Stimulated activated CD4-positive, alpha-beta T cell treated with anti-CD3 and anti-CD28 coated beads, Interleukin-15, amount 100 ng/mL, for 1 hour (primary cell): Measurements from ENCODE around the gene TTLL11.

Experiments used
- DNase-seq, 2 donors: peaks; one replicate each; pipeline ENCODE4 v3.0.0-alpha.2; 2020; ENCODE audit warnings: low read depth in 1 of 2, low spot score in 1 of 2

Gene TTLL11

GRCh38 chr9:121861501-121862180, 231.5 kb downstream of the TTLL11 start:
- DNase-seq, result no peak

GRCh38 chr9:121860744-121861143, 232.4 kb downstream of the TTLL11 start:
- DNase-seq, result no peak

GRCh38 chr9:121860213-121860612, 232.9 kb downstream of the TTLL11 start:
- no peak for DNase-seq

GRCh38 chr9:121859646-121860045, 233.5 kb downstream of the TTLL11 start:
- no peak for DNase-seq

GRCh38 chr9:121858788-121859187, 234.3 kb downstream of the TTLL11 start:
- no peak for DNase-seq

GRCh38 chr9:121857928-121858327, 235.2 kb downstream of the TTLL11 start:
- DNase-seq, result no peak

GRCh38 chr9:121855476-121855875, 237.6 kb downstream of the TTLL11 start:
- no peak for DNase-seq

DNA sequence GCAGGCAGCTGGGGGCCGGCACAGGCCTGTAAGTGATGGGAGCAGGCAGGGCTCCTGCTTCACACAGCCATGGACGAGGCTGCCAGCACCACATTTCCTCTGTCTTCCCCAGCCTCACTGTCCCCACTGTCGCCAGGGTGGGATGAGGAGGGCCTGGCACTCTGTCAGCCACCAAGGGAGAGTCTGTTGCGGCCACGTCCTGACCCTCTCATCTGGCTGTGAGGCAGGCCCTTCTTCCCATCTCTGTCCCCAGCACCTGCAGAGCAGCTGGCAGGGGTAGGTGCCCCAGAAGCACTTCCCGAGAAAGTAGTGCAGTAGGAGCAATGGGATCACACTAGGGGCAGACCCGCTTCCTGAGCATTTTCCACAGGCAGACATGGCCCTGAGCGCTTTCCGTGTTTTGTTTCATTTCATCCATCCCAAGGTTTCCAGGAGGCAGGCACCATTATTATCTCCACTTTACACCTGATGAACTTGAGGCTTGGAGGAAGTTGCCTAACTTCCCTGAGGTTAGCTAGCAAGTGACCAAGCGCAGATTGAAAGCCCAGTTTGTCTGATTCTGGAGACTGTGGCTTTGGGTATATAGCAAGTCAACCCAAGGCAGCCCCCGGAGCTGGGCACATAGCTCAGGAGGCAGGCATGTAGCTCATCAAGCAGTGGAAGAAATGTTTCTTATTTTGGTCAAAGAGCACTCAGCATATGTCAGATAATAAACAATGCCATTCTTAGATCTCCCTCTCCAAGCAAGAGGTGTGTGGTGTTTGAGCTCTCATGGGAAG, 239.3 kb downstream of the TTLL11 start:
- no peak for DNase-seq

DNA sequence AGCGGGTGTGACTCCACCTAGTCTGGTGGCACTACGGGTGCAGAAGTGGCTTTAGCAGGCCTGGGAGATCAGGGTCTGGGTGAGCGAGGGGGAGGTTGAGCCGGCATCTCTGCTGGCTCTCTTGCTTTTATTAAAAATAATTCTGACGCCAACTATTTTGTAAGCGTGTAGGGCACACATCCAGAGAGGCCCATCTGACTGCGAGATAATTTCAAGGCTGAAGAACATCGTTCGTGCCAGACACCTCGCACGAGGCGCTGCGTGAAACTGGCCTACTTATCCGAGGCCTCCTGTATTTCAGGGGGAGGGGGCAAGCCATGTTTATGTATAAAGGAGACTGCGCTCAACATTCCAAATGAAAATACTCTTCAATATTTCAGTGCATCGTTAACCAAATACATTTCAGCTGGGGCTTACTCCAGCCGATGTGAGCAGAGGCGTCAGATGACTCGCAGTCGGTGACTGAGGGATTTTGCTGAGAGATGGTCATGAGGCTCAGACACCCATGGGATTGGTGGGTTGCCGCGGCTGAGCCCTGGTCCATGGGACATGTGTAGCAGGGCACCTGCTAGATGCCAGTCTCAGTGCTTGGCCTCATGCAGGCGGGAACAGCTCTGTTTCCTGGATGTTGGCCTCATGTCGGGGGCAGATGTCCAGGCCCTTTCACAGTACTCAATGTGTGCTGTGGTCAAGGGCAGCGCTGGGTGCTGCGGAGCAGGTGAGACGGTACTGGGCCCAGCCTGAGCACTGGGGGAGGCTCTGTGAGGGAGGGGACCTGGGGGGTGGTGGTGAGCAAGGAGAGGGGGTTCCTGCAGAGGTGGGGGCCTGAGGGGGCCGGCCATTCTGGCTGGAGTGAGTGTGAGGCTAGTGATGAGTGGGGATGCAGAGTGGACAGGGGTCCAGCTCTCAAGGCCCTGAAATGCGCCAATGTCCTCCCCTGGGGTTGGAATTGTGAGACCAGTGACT, 240.2 kb downstream of the TTLL11 start:
- DNase-seq, result no peak

DNA sequence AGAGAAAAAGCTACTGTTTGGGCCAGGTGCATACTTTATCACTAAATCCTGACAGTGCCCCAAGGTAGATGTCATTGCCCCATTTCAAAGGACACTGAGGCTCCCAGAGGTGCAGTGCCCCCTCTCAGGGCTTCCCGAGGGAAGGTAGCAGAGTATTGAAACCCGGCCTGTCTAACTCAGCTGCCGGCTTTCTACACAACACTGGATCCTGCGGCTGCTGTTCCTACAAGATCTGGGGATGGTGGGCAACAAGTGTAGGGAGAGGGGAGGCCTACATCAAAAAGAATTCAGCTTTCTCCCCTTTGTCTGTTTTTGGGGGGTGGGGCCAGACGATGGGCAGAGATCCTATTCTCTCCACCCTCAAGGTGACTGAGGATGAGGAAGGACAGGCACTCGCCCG, 240.9 kb downstream of the TTLL11 start:
- DNase-seq, result no peak

DNA sequence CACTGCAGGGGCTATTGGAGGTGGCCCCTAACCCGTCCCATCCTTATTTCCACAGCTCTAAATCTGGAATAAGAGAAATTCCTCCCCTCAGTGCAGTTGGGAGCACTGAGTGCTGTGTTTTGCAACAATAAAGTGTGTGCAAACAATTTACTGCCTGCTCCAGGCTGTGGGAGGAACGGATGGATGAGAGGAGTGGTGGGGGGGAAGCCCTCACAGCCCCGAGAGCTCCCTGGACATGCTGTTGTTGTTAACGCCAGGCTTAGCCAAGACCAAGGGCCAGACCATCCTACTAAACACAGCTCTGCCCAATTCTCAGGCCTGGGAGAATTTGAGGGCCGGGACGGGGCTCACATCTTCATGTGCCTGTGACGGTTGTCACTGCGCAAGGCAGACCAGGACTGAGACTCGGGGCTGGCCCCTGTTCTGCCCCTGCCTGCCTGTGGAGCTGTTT, 241.4 kb downstream of the TTLL11 start:
- no peak for DNase-seq

DNA sequence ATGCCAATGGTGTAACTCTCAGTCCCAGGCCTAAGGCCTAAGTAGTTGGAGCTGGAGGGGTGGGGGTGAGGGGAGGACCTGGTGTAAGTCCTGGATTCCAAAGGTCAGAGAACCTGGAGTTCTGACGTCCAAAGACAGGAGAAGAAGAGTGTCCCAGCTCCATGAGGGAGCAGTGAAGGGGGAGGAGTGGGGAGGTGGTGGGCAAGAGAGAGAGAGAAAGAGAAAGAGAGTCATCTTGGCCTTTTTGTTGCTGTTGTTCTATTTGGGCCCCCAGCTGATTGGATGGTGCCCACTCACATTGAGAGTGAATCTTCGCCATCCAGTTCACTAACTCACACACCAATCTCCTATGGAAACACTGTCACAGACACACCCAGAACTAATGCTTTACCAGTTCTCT, 242.7 kb downstream of the TTLL11 start:
- no peak for DNase-seq

DNA sequence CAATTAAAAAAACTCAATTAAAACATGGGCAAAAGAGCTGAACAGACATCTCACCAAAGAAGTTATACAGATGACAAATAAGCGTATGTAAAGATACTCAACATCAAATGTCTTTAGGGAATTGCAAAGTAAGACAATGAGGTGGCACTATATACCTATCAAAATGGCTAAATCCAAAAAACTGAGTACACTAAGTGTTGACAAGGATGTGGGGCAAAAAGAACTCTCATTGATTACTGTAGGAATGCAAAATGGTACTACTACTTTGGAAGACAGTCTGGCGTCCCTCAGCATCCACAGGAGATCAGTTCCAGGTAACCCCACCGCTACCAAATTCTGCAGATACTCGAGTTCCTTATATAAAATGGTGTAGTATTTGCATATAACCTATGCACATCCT, 243.6 kb downstream of the TTLL11 start:
- no peak for DNase-seq

GRCh38 chr9:121844562-121844961, 248.5 kb downstream of the TTLL11 start:
- DNase-seq, result no peak

DNA sequence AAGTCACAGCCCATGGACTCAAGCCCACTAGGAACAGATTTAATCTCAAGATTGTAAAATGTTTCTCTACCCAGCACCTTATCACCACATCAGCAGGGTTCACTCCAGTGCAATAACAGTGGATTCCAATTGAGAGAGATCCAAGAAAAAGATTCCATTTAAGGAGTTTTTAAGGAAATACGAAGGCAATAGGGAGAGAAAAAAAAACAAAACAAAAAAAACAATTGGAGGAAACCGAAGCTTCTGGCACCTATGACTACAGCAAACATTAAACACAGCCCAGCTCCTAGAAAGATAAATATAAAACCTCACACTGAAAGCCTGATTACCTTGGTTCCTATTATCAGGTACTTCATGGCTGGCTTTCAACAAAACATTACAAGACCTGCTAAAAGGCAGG, 249.0 kb downstream of the TTLL11 start:
- no peak for DNase-seq

DNA sequence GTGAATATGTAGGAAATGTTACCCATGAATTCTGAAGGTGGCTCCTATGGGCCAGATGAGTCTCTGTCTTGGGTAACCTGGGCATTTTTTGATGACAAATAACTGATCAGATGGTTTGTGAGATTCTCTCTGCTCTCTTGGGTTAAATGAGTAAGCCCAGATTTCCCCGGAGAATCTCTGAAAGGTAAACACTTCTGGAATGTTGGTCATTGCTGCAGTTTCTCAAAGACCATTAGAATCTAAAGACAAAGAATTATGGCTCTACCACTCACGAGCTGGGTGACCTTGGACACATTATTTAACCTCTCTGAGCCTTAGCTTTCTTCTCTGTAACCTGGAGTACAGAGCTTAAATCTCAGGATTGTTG, 250.5 kb downstream of the TTLL11 start:
- no peak for DNase-seq

DNA sequence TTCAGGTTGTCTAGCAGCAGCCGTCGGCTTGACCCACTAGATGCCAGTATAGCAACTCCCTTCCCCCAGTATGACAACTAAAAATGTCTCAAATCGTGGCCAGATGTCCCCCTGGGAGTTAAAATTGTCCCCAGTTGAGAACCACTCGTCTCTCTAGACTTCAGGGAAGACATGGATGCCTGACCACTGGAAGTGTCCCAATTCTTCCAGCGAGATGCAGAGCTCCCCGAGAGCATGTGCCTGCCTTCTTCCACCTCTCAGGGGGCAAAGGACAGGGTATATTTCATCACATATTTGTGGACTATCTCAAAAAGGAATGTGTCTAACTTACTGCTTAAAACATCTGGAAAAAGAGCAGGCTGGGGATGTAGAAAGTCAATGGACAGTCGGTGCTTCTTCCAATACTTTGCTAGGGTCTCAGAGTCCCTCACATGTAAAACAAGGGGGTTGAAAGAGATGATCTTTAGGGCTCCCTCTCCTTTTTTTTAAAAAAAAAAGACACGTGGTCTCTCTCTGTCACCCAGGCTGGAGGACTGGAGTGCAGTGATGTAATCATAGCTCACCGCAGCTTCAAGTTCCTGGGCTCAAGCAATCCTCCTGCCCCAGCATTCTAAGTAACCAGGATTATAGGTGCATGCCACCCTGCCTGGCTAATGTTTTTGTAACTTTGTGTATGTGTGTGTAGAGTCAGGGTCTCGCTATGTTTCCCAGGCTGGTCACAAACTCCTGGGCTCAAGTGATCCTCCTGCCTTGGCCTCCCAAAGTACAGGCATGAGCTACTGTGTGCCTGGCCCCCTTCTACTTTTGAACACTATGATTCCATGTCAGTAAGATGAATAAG, 251.1 kb downstream of the TTLL11 start:
- no peak for DNase-seq

DNA sequence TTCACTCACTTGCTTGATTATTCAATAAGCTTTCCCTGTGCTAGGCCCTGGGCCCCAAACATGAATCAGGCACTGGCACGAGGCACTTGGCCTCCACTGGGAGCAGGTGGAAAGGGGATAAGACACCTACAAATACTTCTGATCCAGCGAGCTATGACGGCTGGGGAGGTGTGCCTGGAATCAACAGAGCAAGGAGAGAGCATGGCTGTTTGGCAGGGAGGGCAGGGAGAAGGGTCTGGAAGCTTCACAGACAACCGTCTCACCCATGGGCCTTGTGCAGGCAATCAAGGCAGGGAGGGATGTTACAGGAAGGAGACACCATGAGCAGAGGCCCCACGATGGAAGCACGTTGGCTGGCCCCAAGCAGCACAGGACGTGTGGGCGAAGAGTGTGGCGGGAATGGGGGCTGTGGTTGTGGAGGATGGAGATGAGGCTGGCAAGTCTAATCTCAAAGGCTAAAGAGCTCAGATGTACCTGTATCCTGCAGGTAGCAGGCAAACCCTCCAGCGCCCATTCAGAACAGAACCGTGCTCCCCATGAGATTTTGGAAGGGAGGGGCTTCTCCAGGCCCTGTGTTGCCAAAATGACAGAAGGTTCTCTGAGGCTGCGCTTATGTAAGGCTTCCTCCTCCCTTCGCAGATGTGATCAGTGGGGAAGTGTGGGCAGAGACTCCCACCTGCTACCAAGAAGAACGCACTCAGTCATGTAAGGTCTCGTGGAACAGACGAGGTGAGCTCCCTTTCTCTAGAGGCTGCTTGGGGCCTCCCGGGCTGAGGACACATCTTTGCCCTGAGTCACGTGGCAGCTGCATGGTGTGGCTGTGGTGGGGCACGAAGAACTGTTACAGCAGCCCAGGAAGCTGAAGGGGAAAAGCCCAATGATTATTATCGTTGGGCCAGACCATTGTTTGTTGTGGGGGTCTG, 252.0 kb downstream of the TTLL11 start:
- no peak for DNase-seq

DNA sequence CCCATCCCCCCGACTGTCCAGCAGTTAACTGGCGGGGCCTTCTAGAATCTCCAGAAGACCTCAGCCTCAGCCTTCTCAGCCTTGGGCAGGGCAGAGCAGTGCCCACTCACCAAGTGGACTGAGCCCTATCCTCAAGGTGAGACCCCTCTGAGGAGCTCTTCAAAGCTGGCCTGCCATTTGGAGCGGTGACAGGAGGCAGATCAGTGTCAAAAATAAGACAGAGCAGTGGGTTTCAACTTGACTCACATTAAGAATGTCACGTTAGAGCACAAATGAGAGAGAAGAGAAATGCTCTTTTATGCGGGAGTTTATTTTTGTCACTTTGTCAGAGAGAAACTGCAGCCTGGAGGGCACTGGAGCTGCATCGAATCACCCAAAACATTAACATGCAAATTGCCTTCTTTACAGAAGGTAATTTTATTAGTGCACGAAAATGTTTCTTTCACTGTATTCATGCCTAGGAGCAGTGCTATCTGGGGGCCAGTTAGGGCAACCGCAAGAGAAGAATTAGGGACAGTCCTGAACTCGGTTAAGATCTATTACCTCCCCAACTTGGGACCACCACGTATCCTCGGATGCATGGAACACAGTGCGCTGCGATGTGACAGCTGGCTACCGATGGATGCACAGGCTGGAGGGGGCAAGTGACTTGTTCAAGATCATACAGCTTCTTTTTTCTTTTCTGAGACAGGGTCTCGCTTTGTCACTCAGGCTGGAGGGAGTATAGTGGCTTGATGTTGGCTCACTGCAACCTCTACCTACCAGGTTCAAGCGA, 253.2 kb downstream of the TTLL11 start:
- DNase-seq, result no peak
